AG04450 (cell line): ENCODE measurements around the gene ATAD1. TPM values are rescaled to one million over a fixed set of nuclear protein-coding genes. Genes with fewer than 3 reads are reported as not detected.
"Not testable (repeated sequence)": the region's sequence is repeated elsewhere in the genome, so short reads cannot be mapped to it uniquely, and the experiment has no call there.

ENCODE experiments used
- CTCF ChIA-PET: fragments of 300-600, 350-600 bp; formaldehyde crosslinking; extraction: SDS; loops from one replicate; lab custom pipeline; 2022; ENCODE audit warnings: antibody characterized with exemption, inconsistent platforms; lab: Charles Lee
- POLR2A ChIA-PET: fragments of 350-600 bp; formaldehyde crosslinking; extraction: SDS; loops from one replicate; lab custom pipeline; 2021; ENCODE audit warnings: antibody characterized with exemption, inconsistent platforms; lab: Yijun Ruan, JAX
- DNase-seq: peaks from one replicate; pipeline ENCODE4 v3.0.0-alpha.2; 2011; ENCODE audit warnings: low read depth, low spot score
- H3K27ac ChIP-seq: one replicate; pipeline ENCODE4 v1.5.1; 2012; ENCODE audit warnings: low read depth, low read length, control low read depth
- H3K27me3 ChIP-seq: one replicate; pipeline ENCODE4 v1.6.0; 2012; ENCODE audit warnings: low read length; ENCODE audit not compliant: control insufficient read depth, insufficient read depth
- H3K4me3 ChIP-seq: 2 replicates; pipeline ENCODE4 v1.5.1; 2011; ENCODE audit warnings: mild to moderate bottlenecking, low read depth, low read length, control low read depth
- H3K9me3 ChIP-seq: 2 replicates; pipeline ENCODE4 v1.5.1; 2012; ENCODE audit warnings: low read length; ENCODE audit not compliant: control insufficient read depth, insufficient read depth
- CTCF ChIP-seq: IDR thresholded peaks from 2 replicates; pipeline ENCODE4 v1.5.1; 2011; ENCODE audit warnings: low read depth, low read length, control low read depth, inconsistent platforms
- polyA plus RNA-seq: library from polyadenylated mRNA; depleted of rRNA; stranded (reverse); fragments of >200 nt; gene quantifications from 2 replicates; pipeline ENCODE4 v1.2.3, GENCODE V29; 2011

The ATAD1 gene
- polyA plus RNA-seq, 1 experiment, result 43.7 TPM

- Histone ChIP-seq H3K27ac (no peak overlapping the region), H3K4me3 (no peak overlapping the region), H3K9me3 (no peaks in the 10 kb centered on the region), H3K27me3 (no peaks in the 10 kb centered on the region)
- no peak for TF ChIP-seq CTCF
- ChIA-PET CTCF (no interaction called here), POLR2A (no interaction called here)
- DNase-seq, result no peak
These were observed 18.1 kb upstream of the ATAD1 start for GRCh38 chr10:87836098-87836497.

- no peak overlapping the region for H3K4me3 ChIP-seq
- H3K27ac ChIP-seq, result no peak overlapping the region
- no peaks in the 10 kb centered on the region for H3K27me3 ChIP-seq
- POLR2A ChIA-PET, result no interaction called here
- CTCF ChIA-PET, result interaction anchor here (0.5 kb wide), 1 partner anchor 297 kb away, joined by 4 read pairs; no protein-coding TSS in a partner anchor
- no peak for DNase-seq
- no peak for TF ChIP-seq CTCF
- H3K9me3 ChIP-seq, result no peaks in the 10 kb centered on the region
These were observed 12.1 kb upstream of the ATAD1 start for GRCh38 chr10:87829986-87830729.

GRCh38 chr10:87829051-87829450 is 11.0 kb upstream of the ATAD1 start:
- POLR2A ChIA-PET, DNase-seq, H3K4me3 ChIP-seq, H3K27me3 ChIP-seq, H3K9me3 ChIP-seq, H3K27ac ChIP-seq: not testable (repeated sequence)
- CTCF ChIA-PET, result interaction anchor here (0.6 kb wide), 1 partner anchor 160 kb away, joined by 3 read pairs; no protein-coding TSS in a partner anchor

GRCh38 chr10:87827681-87828080 is 9.7 kb upstream of the ATAD1 start:
- no peak for TF ChIP-seq CTCF
- POLR2A ChIA-PET, result no interaction called here
- no peak for DNase-seq
- Histone ChIP-seq H3K4me3 (no peak overlapping the region), H3K9me3 (no peaks in the 10 kb centered on the region), H3K27me3 (no peaks in the 10 kb centered on the region), H3K27ac (no peak overlapping the region)
- CTCF ChIA-PET, result no interaction called here

GRCh38 chr10:87826653-87827052 is 8.6 kb upstream of the ATAD1 start:
- no peak for DNase-seq
- H3K27ac ChIP-seq, result no peak overlapping the region
- ChIA-PET CTCF (no interaction called here), POLR2A (no interaction called here)
- H3K9me3 ChIP-seq, result no peaks in the 10 kb centered on the region
- no peak for TF ChIP-seq CTCF
- H3K27me3 ChIP-seq, result no peaks in the 10 kb centered on the region
- no peak overlapping the region for H3K4me3 ChIP-seq
